SU-DHL-6 (cell line): ENCODE data around the gene CDK19.
"Not testable (repeated sequence)": the region's sequence is repeated elsewhere in the genome, so short reads cannot be mapped to it uniquely, and the experiment has no call there.

Experiments
- H2AFZ ChIP-seq: fragments of 200-600 bp; sonication (generic); 2 replicates; pipeline ENCODE4 v1.6.1; 2014; ENCODE audit warnings: low read depth, mild to moderate bottlenecking, moderate library complexity, mixed read lengths, antibody characterized with exemption, low read length; ENCODE audit not compliant: severe bottlenecking
- H3F3A ChIP-seq: fragments of 200-600 bp; shearing (Covaris generic); 2 replicates; pipeline ENCODE4 v1.6.0; 2016; ENCODE audit warnings: antibody characterized with exemption, mild to moderate bottlenecking; ENCODE audit not compliant: insufficient read depth
- H3K27ac ChIP-seq: fragments of 200-600 bp; sonication (generic); 2 replicates; pipeline ENCODE4 v1.5.1; 2016; ENCODE audit warnings: low read depth, mild to moderate bottlenecking, low read length, moderate library complexity, mixed read lengths
- H3K27me3 ChIP-seq: fragments of 200-600 bp; sonication (generic), shearing (Covaris generic); 2 replicates; pipeline ENCODE4 v1.6.0; 2014; ENCODE audit warnings: mild to moderate bottlenecking, low read length
- H3K36me3 ChIP-seq: fragments of 200-600 bp; sonication (generic); 2 replicates; pipeline ENCODE4 v1.6.1; 2014; ENCODE audit warnings: mild to moderate bottlenecking, low read length, mixed read lengths
- H3K4me2 ChIP-seq: fragments of 300-600, 200-600 bp; shearing (Covaris generic), sonication (generic); 2 replicates; pipeline ENCODE4 v1.6.0; 2014; ENCODE audit warnings: low read length, low read depth, mild to moderate bottlenecking; ENCODE audit not compliant: poor library complexity, severe bottlenecking
- H3K4me3 ChIP-seq: fragments of 200-600 bp; sonication (generic); 2 replicates; pipeline ENCODE4 v1.5.1; 2014; ENCODE audit warnings: antibody characterized with exemption, low read length, mild to moderate bottlenecking, mixed read lengths; ENCODE audit not compliant: insufficient read depth, poor library complexity, severe bottlenecking
- H3K79me2 ChIP-seq: fragments of 200-600 bp; sonication (generic); 2 replicates; pipeline ENCODE4 v1.6.1; 2014; ENCODE audit warnings: mild to moderate bottlenecking, low read length, moderate library complexity; ENCODE audit not compliant: insufficient read depth
- H3K9ac ChIP-seq: fragments of 200-600 bp; sonication (generic); 2 replicates; pipeline ENCODE4 v1.7.0; 2014; ENCODE audit warnings: mild to moderate bottlenecking, low read length
- H3K9me2 ChIP-seq: fragments of 200-600 bp; sonication (generic); replicated peaks from 2 replicates; pipeline ENCODE4 v1.6.1; 2014; ENCODE audit warnings: low read length; ENCODE audit not compliant: insufficient read depth
- H3K9me3 ChIP-seq: fragments of 200-600 bp; sonication (generic); 2 replicates; pipeline ENCODE4 v1.6.1; 2014; ENCODE audit warnings: low read length, mixed read lengths; ENCODE audit not compliant: insufficient read depth
- H4K20me1 ChIP-seq: fragments of 200-600 bp; sonication (generic); 2 replicates; pipeline ENCODE4 v1.6.1; 2014; ENCODE audit warnings: low read depth, mild to moderate bottlenecking, antibody characterized with exemption, low read length, moderate library complexity, mixed read lengths
- EZH2phosphoT487 ChIP-seq: fragments of 200-600 bp; sonication (generic), shearing (Covaris generic); conservative IDR thresholded peaks from 2 replicates; pipeline ENCODE4 v1.6.1; 2018; ENCODE audit warnings: mild to moderate bottlenecking, antibody characterized with exemption, low read length, moderate library complexity, mixed read lengths
- TF ChIP-seq, protein P1 (sequence below): fragments of 200-600 bp; sonication (generic); IDR thresholded peaks from one replicate; pipeline ENCODE4 v1.5.1; 2017; ENCODE audit warnings: antibody characterized with exemption, mild to moderate bottlenecking, low read length, moderate library complexity; ENCODE audit not compliant: insufficient read depth, poor library complexity, severe bottlenecking

CDK19 gene

DNA sequence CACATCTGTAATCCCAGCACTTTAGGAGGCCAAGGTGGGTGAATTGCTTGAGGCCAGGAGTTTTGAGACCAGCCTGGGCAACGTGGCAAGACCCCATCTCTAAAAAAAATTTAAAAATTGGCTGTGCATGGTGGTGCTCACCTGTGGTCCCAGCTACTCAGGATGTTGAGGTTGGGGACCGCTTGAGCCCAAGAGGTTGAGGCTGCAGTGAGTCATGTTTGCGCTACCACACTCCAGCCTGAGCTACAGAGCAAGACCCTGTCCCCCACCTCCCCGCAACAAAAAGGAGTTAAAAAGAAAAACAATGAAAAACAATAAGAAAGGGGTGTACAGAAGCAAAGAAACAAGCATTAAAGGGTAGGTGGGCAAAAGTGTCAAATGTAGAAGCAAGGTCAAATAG is 57.3 kb downstream of the CDK19 start:
- Histone ChIP-seq H3K9ac (no peak overlapping the region), H3K79me2 (0 out of 2 replicates have a peak, but pooled peaks cover 3% of the 10 kb centered on the region), H4K20me1 (no peaks in the 10 kb centered on the region), H3K36me3 (no peaks in the 10 kb centered on the region), H3K9me2 (no peaks in the 10 kb centered on the region), H3K27ac (no peak overlapping the region), H3K9me3 (no peaks in the 10 kb centered on the region), H3K4me3 (no peak overlapping the region), H3F3A (no peaks in the 10 kb centered on the region), H3K4me2 (no peak overlapping the region), H2AFZ (no peak overlapping the region), H3K27me3 (no peaks in the 10 kb centered on the region)
- TF ChIP-seq, protein P1, sequence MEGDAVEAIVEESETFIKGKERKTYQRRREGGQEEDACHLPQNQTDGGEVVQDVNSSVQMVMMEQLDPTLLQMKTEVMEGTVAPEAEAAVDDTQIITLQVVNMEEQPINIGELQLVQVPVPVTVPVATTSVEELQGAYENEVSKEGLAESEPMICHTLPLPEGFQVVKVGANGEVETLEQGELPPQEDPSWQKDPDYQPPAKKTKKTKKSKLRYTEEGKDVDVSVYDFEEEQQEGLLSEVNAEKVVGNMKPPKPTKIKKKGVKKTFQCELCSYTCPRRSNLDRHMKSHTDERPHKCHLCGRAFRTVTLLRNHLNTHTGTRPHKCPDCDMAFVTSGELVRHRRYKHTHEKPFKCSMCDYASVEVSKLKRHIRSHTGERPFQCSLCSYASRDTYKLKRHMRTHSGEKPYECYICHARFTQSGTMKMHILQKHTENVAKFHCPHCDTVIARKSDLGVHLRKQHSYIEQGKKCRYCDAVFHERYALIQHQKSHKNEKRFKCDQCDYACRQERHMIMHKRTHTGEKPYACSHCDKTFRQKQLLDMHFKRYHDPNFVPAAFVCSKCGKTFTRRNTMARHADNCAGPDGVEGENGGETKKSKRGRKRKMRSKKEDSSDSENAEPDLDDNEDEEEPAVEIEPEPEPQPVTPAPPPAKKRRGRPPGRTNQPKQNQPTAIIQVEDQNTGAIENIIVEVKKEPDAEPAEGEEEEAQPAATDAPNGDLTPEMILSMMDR: no peak
- no peak for TF ChIP-seq EZH2phosphoT487

DNA sequence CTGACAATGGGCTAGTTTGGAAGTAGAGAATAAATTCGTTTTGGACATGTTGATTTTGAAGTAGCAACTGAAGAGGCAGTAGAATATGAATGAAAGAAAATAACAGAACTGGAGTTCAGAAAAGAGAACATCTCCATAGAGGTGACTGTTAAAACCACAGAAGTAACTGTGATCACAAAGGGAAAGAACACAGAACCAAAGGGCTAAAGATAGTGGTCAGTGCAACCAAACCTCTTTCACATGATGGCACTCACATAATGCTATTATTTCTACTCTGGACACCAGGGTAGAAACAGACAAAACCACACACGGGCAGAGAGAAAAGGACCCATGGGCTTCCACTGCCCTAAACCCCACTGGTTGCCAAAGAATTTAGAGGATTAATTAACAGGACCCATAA is 58.5 kb downstream of the CDK19 start:
- Histone ChIP-seq H3F3A (no peaks in the 10 kb centered on the region), H3K36me3 (no peaks in the 10 kb centered on the region), H3K79me2 (peaks cover 3% of the 10 kb centered on the region; the same call in 1 of the 2 replicates), H4K20me1 (no peaks in the 10 kb centered on the region), H3K9me3 (no peaks in the 10 kb centered on the region), H2AFZ (no peak overlapping the region), H3K27me3 (no peaks in the 10 kb centered on the region), H3K9me2 (no peaks in the 10 kb centered on the region), H3K4me3 (no peak overlapping the region), H3K9ac (no peak overlapping the region), H3K4me2 (no peak overlapping the region), H3K27ac (no peak overlapping the region)
- TF ChIP-seq, protein P1: no peak
- no peak for TF ChIP-seq EZH2phosphoT487

DNA sequence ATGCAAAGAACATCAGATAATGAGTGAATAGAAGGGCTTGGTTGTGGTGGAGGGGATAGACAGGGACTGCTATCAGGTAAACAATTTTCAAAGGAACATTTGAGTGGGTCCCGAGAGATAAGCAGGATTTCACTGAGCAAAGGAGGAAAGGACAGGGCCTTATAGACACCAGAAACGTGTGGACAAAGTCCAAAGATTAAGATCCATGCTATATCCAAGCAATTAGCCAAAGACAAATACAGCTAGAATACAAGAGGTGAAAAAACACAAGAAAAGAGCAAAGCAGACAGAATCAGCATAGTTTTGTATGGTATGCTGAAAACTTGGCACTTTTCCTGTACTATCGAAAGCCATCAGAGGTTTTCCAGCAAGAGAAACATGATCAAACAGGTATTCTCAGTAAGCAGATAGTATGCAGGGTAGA is 59.8 kb downstream of the CDK19 start:
- Histone ChIP-seq H3K9me2 (no peaks in the 10 kb centered on the region), H3K9ac (no peak overlapping the region), H3K4me3 (no peak overlapping the region), H3K27ac (no peak overlapping the region), H3K36me3 (no peaks in the 10 kb centered on the region), H2AFZ (no peak overlapping the region), H3K4me2 (no peak overlapping the region), H4K20me1 (no peaks in the 10 kb centered on the region), H3K79me2 (peaks cover 3% of the 10 kb centered on the region; the same call in 1 of the 2 replicates), H3K27me3 (no peaks in the 10 kb centered on the region), H3K9me3 (no peaks in the 10 kb centered on the region), H3F3A (no peaks in the 10 kb centered on the region)
- no peak for TF ChIP-seq EZH2phosphoT487
- TF ChIP-seq, protein P1: no peak

DNA sequence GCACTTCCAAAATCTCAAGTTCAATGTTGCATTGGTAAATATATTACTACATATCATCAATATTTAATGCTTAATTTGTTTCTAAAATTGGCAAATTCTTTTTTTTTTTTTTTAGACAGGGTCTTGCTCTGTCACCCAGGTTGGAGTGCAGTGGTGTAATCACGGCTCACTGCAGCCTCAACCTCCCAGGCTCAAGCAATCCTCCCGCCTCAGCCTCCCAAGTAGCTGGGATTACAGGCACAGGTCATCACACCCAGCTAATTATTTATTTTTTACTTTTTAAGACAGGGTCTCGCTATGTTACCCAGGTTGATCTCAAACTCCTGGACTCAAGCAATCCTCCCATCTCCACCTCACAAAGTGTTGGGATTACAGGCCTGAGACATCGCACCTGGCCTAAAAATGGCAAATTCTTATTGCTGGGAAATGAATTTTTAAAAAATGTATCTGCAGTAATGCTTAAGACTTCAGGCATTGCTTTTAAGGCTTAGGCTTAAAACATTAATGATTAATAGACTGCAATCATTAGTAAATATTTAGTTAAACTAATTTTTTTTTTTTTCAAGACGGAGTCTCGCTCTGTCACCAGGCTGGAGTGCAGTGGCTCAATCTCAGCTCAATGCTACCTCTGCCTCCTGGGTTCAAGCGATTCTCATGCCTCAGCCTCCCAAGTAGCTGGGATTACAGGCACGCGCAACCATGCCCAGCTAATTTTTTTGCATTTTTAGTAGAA is 61.2 kb downstream of the CDK19 start:
- H3K27ac ChIP-seq, H3F3A ChIP-seq, H3K36me3 ChIP-seq, H3K4me2 ChIP-seq, H3K9me3 ChIP-seq, H3K79me2 ChIP-seq, H2AFZ ChIP-seq, H3K9ac ChIP-seq, H3K27me3 ChIP-seq, H3K4me3 ChIP-seq, H4K20me1 ChIP-seq, H3K9me2 ChIP-seq: not testable (repeated sequence)
